HG03439 (cell line): Measurements from ENCODE around the gene CASKIN1.
"Not testable (repeated sequence)": the region's sequence is repeated elsewhere in the genome, so short reads cannot be mapped to it uniquely, and the experiment has no call there.

ENCODE experiments used
- ATAC-seq: cut with Tn5 transposase; IDR thresholded peaks from one replicate; pipeline ENCODE4 v1.9.1; 2021; ENCODE audit warnings: mild to moderate bottlenecking, moderate library complexity; ENCODE audit not compliant: unreplicated experiment

The CASKIN1 gene

DNA sequence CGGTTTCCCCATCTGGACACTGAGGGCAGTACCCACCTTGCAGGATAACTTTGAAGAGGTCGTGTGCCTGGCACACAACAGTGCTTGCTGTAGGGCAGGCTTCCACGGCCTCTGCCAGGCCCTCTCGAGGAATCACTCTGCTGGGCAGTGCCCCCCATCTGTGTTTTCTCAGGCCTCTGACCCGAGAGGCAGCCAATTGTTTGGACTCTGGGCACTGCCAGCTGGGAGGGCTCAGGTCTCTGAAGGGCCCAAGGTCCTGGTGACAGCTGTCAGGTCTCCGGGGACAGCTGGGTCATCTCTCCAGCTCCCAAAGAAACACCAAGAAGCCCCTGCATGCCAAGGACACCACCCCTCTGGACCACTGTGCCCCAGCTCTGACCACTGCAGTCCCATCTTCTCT lies 49.0 kb downstream of the CASKIN1 start:
- ATAC-seq = no peak

DNA sequence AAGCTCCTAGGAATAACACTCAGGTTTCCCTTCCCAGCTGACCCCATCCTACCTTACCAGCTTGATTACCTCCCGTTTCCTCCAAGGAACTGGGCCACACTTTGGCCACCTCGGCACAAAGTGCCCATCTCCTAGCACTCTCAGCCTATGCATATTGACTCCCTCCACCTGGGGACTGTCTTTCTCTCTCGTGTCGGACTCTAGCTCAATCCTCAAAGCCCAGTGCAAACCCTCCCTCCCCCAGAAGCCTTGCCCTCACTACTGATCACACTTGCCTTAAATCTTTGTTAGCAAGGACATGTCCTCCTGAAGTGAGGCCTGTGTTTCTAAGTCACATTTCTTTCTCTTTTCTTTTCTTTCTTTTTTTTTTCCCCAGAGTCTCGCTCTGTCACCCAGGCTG lies 50.6 kb downstream of the CASKIN1 start:
- ATAC-seq = no peak

DNA sequence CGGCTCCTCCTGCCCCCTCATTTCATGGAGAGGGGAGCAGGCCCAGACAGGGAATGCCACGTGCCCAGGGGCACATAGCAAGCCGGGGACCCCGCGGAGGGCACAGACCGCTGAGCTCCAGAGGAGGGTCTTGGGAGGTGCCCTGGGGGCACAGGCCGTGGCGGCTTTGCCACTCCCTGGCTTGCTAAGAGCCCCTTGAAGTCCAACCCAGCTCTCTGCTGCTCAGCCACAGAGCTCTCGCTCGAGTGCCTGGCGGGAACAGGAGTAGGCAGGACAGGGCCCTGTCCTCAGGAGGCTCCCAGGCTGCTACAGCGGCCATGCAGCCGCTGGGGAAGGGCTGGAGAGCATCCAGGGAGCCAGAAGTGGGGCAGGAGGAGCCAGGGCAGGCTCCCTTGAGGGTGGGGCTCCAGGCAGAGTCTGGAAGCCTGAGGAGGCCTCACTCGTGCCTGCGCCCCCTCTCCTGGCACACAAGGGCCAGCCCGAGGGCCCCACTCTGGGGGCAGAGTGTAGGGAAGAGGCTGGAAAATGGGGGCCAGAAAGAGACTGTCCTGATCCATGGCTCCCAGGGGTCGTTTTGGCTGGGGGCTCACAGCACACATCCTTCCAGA lies 52.4 kb downstream of the CASKIN1 start:
- no peak for ATAC-seq

- ATAC-seq = no peak
Observed at GRCh38 chr16:2142942-2143877, 53.2 kb downstream of the CASKIN1 start.

DNA sequence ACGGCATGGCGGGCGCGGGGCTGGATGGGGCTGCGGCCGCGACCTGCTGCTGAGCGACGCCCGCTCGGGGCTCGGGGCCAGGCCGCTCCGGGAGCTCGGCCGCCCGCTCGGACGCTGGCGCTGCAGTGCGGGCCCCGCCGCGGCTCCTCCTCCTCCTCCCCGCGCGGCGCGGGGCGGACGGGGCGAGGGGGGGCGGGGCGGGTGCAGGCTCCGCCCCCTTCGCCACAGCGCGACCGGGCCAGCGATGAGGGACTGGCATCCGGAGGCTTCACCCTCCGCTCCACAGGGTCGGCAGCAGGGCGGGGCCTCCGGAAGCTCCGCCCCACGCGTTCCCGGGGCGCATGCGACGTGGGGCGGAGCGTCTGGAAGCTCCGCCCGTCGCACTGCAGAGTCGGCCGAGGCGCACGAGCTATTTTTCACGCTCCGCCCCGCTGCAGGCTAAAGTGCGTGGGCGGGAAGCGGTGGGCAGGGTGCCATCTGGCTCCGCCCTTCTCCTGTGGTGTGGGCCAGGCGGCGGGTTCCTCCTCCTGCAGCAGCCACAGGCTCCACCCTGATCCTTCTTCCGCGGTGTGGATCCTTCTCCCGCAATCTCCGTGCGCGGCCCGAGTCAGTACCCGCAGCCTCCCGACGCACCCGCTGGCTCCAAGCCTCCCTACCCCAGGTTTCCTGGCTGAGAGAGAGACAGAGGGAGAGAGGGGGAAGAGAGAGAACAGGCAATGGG lies 60.5 kb downstream of the CASKIN1 start, which contains the start of gene PKD1:
Gene PKD1, minus strand, starts transcription at position 129 of the 721 bp plus-strand sequence. CDS start 209 bp downstream, outside the sequence.
- ATAC-seq = not testable (repeated sequence)

GRCh38 chr16:2135071-2135470 lies 61.3 kb downstream of the CASKIN1 start:
- ATAC-seq = not testable (repeated sequence)

DNA sequence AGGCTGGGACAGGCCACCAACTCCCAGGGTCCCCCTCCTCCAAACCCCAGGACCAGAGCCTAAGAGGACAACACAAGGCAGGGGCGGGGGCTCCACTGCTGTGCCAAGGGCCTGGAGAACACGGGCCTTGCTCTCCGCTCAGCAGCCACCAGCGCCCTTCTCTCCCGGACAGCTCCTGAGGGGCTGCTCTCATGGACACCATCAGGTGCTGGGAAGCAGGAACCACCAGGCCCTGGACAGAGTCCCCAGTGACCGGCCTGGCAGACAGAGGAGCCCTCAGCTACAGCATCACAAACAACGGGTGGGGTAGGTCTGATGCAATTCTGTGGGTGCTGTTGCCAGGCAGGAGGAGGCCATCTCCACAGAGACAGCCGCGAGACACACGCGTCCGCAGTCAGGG lies 62.6 kb downstream of the CASKIN1 start:
- not testable (repeated sequence) for ATAC-seq

DNA sequence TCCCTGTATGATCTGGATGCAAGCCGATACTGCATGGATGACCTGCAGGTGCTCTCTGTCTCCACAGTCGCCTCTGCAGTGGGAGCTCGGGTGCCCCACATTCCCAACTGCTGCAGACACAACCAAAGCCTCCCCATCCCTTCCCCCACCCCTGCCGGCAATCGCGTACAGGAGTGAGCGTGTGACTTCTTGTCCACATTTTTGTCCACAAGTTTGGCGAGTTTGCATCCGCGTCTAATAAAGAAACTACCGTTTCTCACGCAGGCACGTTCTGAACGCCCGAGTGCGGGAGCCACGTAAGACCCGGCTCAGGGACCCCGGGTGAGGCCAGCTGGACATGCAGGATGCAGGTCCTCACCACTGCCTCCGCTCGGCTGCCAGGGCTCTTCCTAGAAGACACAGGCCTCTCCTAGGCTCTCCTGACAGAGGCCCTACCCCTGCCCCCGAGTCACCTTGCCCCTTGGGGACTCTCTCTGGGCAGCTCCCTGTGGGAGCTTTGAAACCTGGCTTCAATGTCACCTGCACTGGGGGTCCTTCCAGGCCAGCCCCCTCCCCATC lies 66.4 kb downstream of the CASKIN1 start:
- not testable (repeated sequence) for ATAC-seq

- not testable (repeated sequence) for ATAC-seq
Observed at GRCh38 chr16:2129251-2129650, 67.2 kb downstream of the CASKIN1 start.

GRCh38 chr16:2127630-2128280 lies 68.7 kb downstream of the CASKIN1 start:
- ATAC-seq = not testable (repeated sequence)
